ENCODE measurements around the gene MYCBP2.

Gene MYCBP2

GRCh38 chr13:77061362-77061761 is 265.5 kb downstream of the MYCBP2 start:
- no peak for DNase-seq (ENCODE audit: low read depth)
- TF ChIP-seq CTCF (conservative IDR thresholded peaks at IDR 0.05; ENCODE audit: low read length), result no peak
- H3K4me3 ChIP-seq (ENCODE audit: low read length), result no peak overlapping the region

GRCh38 chr13:77056886-77057285 is 270.0 kb downstream of the MYCBP2 start:
- TF ChIP-seq CTCF (conservative IDR thresholded peaks at IDR 0.05; ENCODE audit: low read length), result no peak
- no peak overlapping the region for H3K4me3 ChIP-seq (ENCODE audit: low read length)
- no peak for DNase-seq (ENCODE audit: low read depth)

GRCh38 chr13:77056382-77056781 is 270.5 kb downstream of the MYCBP2 start:
- no peak overlapping the region for H3K4me3 ChIP-seq (ENCODE audit: low read length)
- TF ChIP-seq CTCF (conservative IDR thresholded peaks at IDR 0.05; ENCODE audit: low read length), result no peak

GRCh38 chr13:77055158-77055557 is 271.7 kb downstream of the MYCBP2 start:
- no peak for DNase-seq (ENCODE audit: low read depth)
- no peak for TF ChIP-seq CTCF (conservative IDR thresholded peaks at IDR 0.05; ENCODE audit: low read length)
- H3K4me3 ChIP-seq (ENCODE audit: low read length), result no peak overlapping the region

More at GRCh38 chr13:77056382-77056781, 270.5 kb downstream of the MYCBP2 start:
- no peak for DNase-seq (ENCODE audit: low read depth)

GRCh38 chr13:77053192-77053591 is 273.7 kb downstream of the MYCBP2 start:
- no peak for TF ChIP-seq CTCF (conservative IDR thresholded peaks at IDR 0.05; ENCODE audit: low read length)
- DNase-seq (ENCODE audit: low read depth), result no peak
- no peak overlapping the region for H3K4me3 ChIP-seq (ENCODE audit: low read length)

GRCh38 chr13:77048681-77049080 is 278.2 kb downstream of the MYCBP2 start:
- H3K4me3 ChIP-seq (ENCODE audit: low read length), result no peak overlapping the region
- peak; percentile 15 for DNase-seq (ENCODE audit: low read depth)

More at GRCh38 chr13:77048681-77049080, 278.2 kb downstream of the MYCBP2 start:
- no peak for TF ChIP-seq CTCF (conservative IDR thresholded peaks at IDR 0.05; ENCODE audit: low read length)

Data from AG10803 (cell line).